ENCODE measurements around the gene MAP3K21. TPM values are rescaled to one million over a fixed set of nuclear protein-coding genes. Genes with fewer than 3 reads are reported as not detected.

MAP3K21 gene
- total and polyA plus RNA-seq, 5 donors from 2014 or later, result 0.13 to 0.30 (median 0.22) TPM; not detected in 1

DNA sequence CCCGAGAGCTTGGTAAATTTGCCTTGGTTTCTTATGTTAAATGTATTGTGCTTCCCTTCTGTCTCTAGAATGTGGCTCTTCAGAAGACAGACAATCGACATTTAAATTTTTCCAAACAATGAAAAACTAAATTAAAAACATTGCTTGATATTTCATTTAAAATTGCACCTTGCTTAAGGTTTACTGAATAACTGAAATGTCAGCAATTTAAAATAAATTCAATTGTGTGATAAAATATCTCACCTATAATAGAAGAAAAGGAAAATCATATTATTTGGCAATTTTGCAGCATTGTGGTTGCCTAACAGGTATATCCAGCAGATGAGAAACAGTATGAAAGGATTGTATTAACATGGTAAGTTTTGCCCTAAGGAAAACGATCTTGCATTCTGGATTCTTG lies 56.5 kb downstream of the MAP3K21 start:
- no peak overlapping the region for H3K4me3 ChIP-seq (ENCODE audit: low read depth, low read length)
- H3K9me3 Mint-ChIP-seq, result peaks cover 0 to 2% (median 0%) of the 10 kb centered on the region in 7 donors
- ATAC-seq (ENCODE audit: low read depth in 2 of 2) (no peak), DNase-seq (no peak)
- no peak overlapping the region for H3K27ac ChIP-seq (ENCODE audit: insufficient read depth, low read length, poor library complexity, severe bottlenecking)
- H3K36me3 ChIP-seq (ENCODE audit: control insufficient read depth, insufficient read depth, low read length), result no peaks in the 10 kb centered on the region
- no peak overlapping the region for H3K4me3 Mint-ChIP-seq
- H3K9me3 ChIP-seq (ENCODE audit: control insufficient read depth in 2 of 2, low read length in 2 of 2), result no peaks in the 10 kb centered on the region
- H3K4me1 Mint-ChIP-seq, result no peaks in the 10 kb centered on the region
- H3K27me3 ChIP-seq (ENCODE audit: control insufficient read depth, insufficient read depth, low read length), result peaks cover 3% of the 10 kb centered on the region
- peaks cover 4% of the 10 kb centered on the region for H3K36me3 Mint-ChIP-seq
- no peak overlapping the region for H3K27ac Mint-ChIP-seq
- H3K4me1 ChIP-seq (ENCODE audit: control insufficient read depth, insufficient read depth, low read length, poor library complexity, severe bottlenecking), result no peaks in the 10 kb centered on the region
- peaks cover 19% of the 10 kb centered on the region for H3K27me3 Mint-ChIP-seq

DNA sequence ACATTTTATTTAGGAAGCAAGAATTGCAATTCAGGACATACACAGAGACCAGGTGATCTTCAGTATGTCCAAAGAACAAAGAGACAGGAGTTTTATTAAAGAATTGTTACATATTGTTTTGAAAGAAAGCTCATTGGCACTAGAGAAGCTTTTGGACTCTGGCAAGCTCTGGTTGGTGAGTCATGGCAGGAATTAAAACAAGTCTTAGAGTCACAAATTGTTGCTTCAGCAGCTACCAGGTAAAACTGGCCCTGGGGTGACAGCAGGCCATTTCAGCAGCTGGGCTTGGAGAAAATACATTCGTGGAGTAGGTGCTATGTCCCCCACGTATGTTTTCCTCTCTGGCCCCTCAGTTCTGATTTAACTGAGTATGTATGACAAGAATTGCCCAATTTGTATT lies 58.8 kb downstream of the MAP3K21 start:
- no peak overlapping the region for H3K27ac ChIP-seq (ENCODE audit: insufficient read depth, low read length, poor library complexity, severe bottlenecking)
- Mint-ChIP-seq H3K4me3 (no peak overlapping the region), H3K27ac (no peak overlapping the region), H3K36me3 (peaks cover 4% of the 10 kb centered on the region), H3K4me1 (no peaks in the 10 kb centered on the region), H3K27me3 (peaks cover 30% of the 10 kb centered on the region), H3K9me3 (peaks cover 0 to 4% (median 0%) of the 10 kb centered on the region in 7 donors)
- no peak for ATAC-seq (ENCODE audit: low read depth in 2 of 2)
- H3K9me3 ChIP-seq (ENCODE audit: control insufficient read depth in 2 of 2, low read length in 2 of 2), result no peaks in the 10 kb centered on the region
- H3K36me3 ChIP-seq (ENCODE audit: control insufficient read depth, insufficient read depth, low read length), result no peaks in the 10 kb centered on the region
- H3K4me3 ChIP-seq (ENCODE audit: low read depth, low read length), result no peak overlapping the region
- no peaks in the 10 kb centered on the region for H3K4me1 ChIP-seq (ENCODE audit: control insufficient read depth, insufficient read depth, low read length, poor library complexity, severe bottlenecking)
- no peak for DNase-seq
- H3K27me3 ChIP-seq (ENCODE audit: control insufficient read depth, insufficient read depth, low read length), result peaks cover 8% of the 10 kb centered on the region

DNA sequence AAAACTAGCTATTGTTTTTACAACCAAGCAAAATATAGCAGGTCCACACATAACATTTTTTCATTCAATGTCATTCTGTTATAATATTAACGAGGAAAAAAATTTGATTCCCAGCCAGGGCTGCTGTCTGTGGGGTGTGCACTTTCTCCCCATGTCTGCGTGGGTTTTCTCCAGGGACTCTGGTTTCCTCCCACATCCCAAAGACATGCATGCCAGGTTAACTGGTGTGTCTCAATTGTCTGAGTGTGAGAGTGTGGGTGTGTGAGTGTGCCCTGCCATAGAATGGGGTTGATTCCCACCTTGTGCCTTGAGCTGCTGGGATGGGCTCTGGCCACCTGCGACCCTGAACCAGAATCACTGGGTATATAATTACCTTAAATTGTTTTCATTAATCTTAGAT lies 60.1 kb downstream of the MAP3K21 start:
- H3K27me3 Mint-ChIP-seq, result peaks cover 35% of the 10 kb centered on the region
- H3K27me3 ChIP-seq (ENCODE audit: control insufficient read depth, insufficient read depth, low read length), result peaks cover 10% of the 10 kb centered on the region
- no peaks in the 10 kb centered on the region for H3K9me3 ChIP-seq (ENCODE audit: control insufficient read depth in 2 of 2, low read length in 2 of 2)
- H3K4me1 ChIP-seq (ENCODE audit: control insufficient read depth, insufficient read depth, low read length, poor library complexity, severe bottlenecking), result no peaks in the 10 kb centered on the region
- no peak overlapping the region for H3K27ac Mint-ChIP-seq
- H3K36me3 Mint-ChIP-seq, result peaks cover 4% of the 10 kb centered on the region
- no peaks in the 10 kb centered on the region for H3K36me3 ChIP-seq (ENCODE audit: control insufficient read depth, insufficient read depth, low read length)
- no peak overlapping the region for H3K4me3 Mint-ChIP-seq
- no peaks in the 10 kb centered on the region for H3K4me1 Mint-ChIP-seq
- ATAC-seq (ENCODE audit: low read depth in 2 of 2) (no peak), DNase-seq (no peak)
- no peak overlapping the region for H3K4me3 ChIP-seq (ENCODE audit: low read depth, low read length)
- H3K27ac ChIP-seq (ENCODE audit: insufficient read depth, low read length, poor library complexity, severe bottlenecking), result no peak overlapping the region
- peaks cover 0 to 4% (median 0%) of the 10 kb centered on the region in 7 donors for H3K9me3 Mint-ChIP-seq

GRCh38 chr1:233389169-233389568 lies 61.6 kb downstream of the MAP3K21 start:
- Histone ChIP-seq H3K27me3 (ENCODE audit: control insufficient read depth, insufficient read depth, low read length) (peaks cover 10% of the 10 kb centered on the region), H3K9me3 (ENCODE audit: control insufficient read depth in 2 of 2, low read length in 2 of 2) (no peaks in the 10 kb centered on the region), H3K4me3 (ENCODE audit: low read depth, low read length) (no peak overlapping the region), H3K27ac (ENCODE audit: insufficient read depth, low read length, poor library complexity, severe bottlenecking) (no peak overlapping the region), H3K36me3 (ENCODE audit: control insufficient read depth, insufficient read depth, low read length) (no peaks in the 10 kb centered on the region), H3K4me1 (ENCODE audit: control insufficient read depth, insufficient read depth, low read length, poor library complexity, severe bottlenecking) (no peaks in the 10 kb centered on the region)
- Mint-ChIP-seq H3K4me1 (no peaks in the 10 kb centered on the region), H3K27ac (no peak overlapping the region), H3K36me3 (no peaks in the 10 kb centered on the region), H3K27me3 (peaks cover 42% of the 10 kb centered on the region), H3K9me3 (peaks cover 0 to 4% (median 0%) of the 10 kb centered on the region in 7 donors), H3K4me3 (no peak overlapping the region)
- ATAC-seq (ENCODE audit: low read depth in 2 of 2) (no peak), DNase-seq (no peak)

DNA sequence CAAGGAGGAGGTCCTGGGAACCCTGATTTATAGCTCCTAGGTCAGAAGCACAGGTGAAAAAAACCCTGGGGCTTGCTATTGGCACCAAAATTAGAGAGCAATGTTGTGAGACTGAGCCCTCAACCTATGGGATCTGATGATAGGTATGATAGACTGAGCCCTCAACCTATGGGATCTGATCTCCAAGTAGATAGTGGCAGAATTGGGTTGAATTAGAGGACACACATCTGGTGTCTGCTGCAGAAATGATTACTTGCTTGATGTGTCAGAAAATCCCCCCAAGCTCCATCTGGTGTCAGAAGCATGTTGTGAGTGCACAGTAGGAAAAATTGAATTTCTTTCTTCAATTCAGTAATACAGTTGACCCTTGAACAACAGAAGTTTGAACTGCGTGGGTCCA lies 62.4 kb downstream of the MAP3K21 start:
- ATAC-seq (ENCODE audit: low read depth in 2 of 2) (no peak), DNase-seq (no peak)
- Histone ChIP-seq H3K4me3 (ENCODE audit: low read depth, low read length) (no peak overlapping the region), H3K4me1 (ENCODE audit: control insufficient read depth, insufficient read depth, low read length, poor library complexity, severe bottlenecking) (no peaks in the 10 kb centered on the region), H3K27ac (ENCODE audit: insufficient read depth, low read length, poor library complexity, severe bottlenecking) (no peak overlapping the region), H3K36me3 (ENCODE audit: control insufficient read depth, insufficient read depth, low read length) (no peaks in the 10 kb centered on the region), H3K9me3 (ENCODE audit: control insufficient read depth in 2 of 2, low read length in 2 of 2) (no peaks in the 10 kb centered on the region), H3K27me3 (ENCODE audit: control insufficient read depth, insufficient read depth, low read length) (peaks cover 10% of the 10 kb centered on the region)
- Mint-ChIP-seq H3K4me3 (no peak overlapping the region), H3K27me3 (peaks cover 42% of the 10 kb centered on the region), H3K4me1 (no peaks in the 10 kb centered on the region), H3K36me3 (no peaks in the 10 kb centered on the region), H3K27ac (no peak overlapping the region), H3K9me3 (peaks cover 0 to 4% (median 0%) of the 10 kb centered on the region in 7 donors)

- H3K27ac ChIP-seq (ENCODE audit: insufficient read depth, low read length, poor library complexity, severe bottlenecking), result no peak overlapping the region
- peaks cover 42% of the 10 kb centered on the region for H3K27me3 Mint-ChIP-seq
- H3K4me3 ChIP-seq (ENCODE audit: low read depth, low read length), result no peak overlapping the region
- no peaks in the 10 kb centered on the region for H3K9me3 ChIP-seq (ENCODE audit: control insufficient read depth in 2 of 2, low read length in 2 of 2)
- H3K4me1 ChIP-seq (ENCODE audit: control insufficient read depth, insufficient read depth, low read length, poor library complexity, severe bottlenecking), result no peaks in the 10 kb centered on the region
- peak overlapping the region in 1 of 3 donors; percentile 34 for H3K27ac Mint-ChIP-seq
- no peak for DNase-seq
- H3K36me3 ChIP-seq (ENCODE audit: control insufficient read depth, insufficient read depth, low read length), result no peaks in the 10 kb centered on the region
- peaks cover 10% of the 10 kb centered on the region for H3K27me3 ChIP-seq (ENCODE audit: control insufficient read depth, insufficient read depth, low read length)
- H3K4me3 Mint-ChIP-seq, result no peak overlapping the region
- H3K4me1 Mint-ChIP-seq, result no peaks in the 10 kb centered on the region
- no peak for ATAC-seq (ENCODE audit: low read depth in 2 of 2)
- H3K9me3 Mint-ChIP-seq, result peaks cover 0 to 2% (median 0%) of the 10 kb centered on the region in 7 donors
- H3K36me3 Mint-ChIP-seq, result no peaks in the 10 kb centered on the region
These were observed 63.6 kb downstream of the MAP3K21 start for GRCh38 chr1:233390842-233391737.

DNA sequence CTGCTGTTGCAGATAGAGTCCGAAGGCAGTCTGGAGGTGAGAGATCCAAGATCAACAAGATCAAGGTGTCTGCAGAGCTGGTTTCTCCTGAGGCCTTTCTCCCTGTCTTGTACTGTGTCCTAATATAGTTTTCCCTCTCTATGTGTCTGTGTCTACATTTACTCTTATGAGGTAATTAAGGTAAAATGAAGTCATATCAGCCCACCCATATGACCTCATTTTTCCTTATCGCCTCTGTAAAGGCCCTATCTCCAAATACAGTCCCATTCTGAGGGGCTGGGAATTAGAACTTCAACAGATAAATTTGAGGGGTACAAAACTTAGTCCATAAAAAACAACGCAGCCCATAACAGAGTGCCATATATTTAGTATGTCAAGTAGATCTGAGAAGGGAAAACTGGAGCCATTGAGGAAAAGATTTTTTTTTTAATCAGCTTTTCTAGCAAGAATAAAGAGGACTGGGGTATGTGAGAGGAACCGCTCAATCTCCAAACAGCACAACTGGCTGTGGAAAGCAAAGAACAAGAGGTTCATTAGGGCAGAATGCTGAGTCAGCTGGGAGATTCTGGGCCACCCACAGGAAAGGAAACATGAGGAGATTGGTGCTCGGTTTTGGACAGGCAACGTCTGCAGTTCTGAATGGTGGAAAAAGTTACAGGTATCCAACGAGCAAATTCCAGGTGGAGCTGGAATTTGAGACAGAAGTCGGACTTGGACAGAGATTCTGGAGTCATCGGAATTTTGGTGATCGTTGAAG lies 65.7 kb downstream of the MAP3K21 start:
- no peaks in the 10 kb centered on the region for H3K36me3 ChIP-seq (ENCODE audit: control insufficient read depth, insufficient read depth, low read length)
- no peak overlapping the region for H3K4me3 ChIP-seq (ENCODE audit: low read depth, low read length)
- Mint-ChIP-seq H3K27ac (no peak overlapping the region), H3K4me1 (no peaks in the 10 kb centered on the region), H3K36me3 (no peaks in the 10 kb centered on the region), H3K4me3 (no peak overlapping the region), H3K9me3 (peaks cover 0 to 3% (median 0%) of the 10 kb centered on the region in 7 donors), H3K27me3 (peaks cover 35% of the 10 kb centered on the region)
- H3K9me3 ChIP-seq (ENCODE audit: control insufficient read depth in 2 of 2, low read length in 2 of 2), result no peaks in the 10 kb centered on the region
- ATAC-seq (ENCODE audit: low read depth in 2 of 2) (no peak), DNase-seq (no peak)
- H3K4me1 ChIP-seq (ENCODE audit: control insufficient read depth, insufficient read depth, low read length, poor library complexity, severe bottlenecking), result no peaks in the 10 kb centered on the region
- no peak overlapping the region for H3K27ac ChIP-seq (ENCODE audit: insufficient read depth, low read length, poor library complexity, severe bottlenecking)
- H3K27me3 ChIP-seq (ENCODE audit: control insufficient read depth, insufficient read depth, low read length), result peaks cover 10% of the 10 kb centered on the region
